Measurements from ENCODE around the gene ATE1.

DNA sequence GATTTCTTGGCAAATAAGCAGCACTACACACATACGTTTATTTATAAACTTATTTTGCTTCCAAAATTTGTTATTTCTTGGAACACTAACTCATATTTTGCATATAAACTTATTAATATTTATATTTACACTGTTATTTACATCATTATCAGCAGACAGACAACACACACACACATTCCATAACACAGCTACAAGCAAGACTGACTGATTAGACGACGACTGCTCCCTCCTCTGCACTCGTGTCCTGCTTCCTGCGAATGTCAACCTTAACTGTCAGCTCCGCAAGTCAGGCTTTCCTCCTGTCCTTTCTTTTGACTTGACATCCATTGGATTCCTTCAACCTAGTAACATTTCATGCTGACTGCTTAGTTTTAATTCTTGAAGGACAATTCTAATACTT, 96.6 kb downstream of the ATE1 start:
- TF ChIP-seq YY1 (IDR thresholded peaks at IDR 0.05; ENCODE audit: low read depth), result no peak
- TF ChIP-seq, protein P1, sequence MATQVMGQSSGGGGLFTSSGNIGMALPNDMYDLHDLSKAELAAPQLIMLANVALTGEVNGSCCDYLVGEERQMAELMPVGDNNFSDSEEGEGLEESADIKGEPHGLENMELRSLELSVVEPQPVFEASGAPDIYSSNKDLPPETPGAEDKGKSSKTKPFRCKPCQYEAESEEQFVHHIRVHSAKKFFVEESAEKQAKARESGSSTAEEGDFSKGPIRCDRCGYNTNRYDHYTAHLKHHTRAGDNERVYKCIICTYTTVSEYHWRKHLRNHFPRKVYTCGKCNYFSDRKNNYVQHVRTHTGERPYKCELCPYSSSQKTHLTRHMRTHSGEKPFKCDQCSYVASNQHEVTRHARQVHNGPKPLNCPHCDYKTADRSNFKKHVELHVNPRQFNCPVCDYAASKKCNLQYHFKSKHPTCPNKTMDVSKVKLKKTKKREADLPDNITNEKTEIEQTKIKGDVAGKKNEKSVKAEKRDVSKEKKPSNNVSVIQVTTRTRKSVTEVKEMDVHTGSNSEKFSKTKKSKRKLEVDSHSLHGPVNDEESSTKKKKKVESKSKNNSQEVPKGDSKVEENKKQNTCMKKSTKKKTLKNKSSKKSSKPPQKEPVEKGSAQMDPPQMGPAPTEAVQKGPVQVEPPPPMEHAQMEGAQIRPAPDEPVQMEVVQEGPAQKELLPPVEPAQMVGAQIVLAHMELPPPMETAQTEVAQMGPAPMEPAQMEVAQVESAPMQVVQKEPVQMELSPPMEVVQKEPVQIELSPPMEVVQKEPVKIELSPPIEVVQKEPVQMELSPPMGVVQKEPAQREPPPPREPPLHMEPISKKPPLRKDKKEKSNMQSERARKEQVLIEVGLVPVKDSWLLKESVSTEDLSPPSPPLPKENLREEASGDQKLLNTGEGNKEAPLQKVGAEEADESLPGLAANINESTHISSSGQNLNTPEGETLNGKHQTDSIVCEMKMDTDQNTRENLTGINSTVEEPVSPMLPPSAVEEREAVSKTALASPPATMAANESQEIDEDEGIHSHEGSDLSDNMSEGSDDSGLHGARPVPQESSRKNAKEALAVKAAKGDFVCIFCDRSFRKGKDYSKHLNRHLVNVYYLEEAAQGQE (IDR thresholded peaks at IDR 0.05; ENCODE audit: low read depth), result no peak
- TF ChIP-seq EGR1 (IDR thresholded peaks at IDR 0.05), result no peak
- TF ChIP-seq NFIC (IDR thresholded peaks at IDR 0.05), result no peak
- TF ChIP-seq, protein P2, sequence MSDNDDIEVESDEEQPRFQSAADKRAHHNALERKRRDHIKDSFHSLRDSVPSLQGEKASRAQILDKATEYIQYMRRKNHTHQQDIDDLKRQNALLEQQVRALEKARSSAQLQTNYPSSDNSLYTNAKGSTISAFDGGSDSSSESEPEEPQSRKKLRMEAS (IDR thresholded peaks at IDR 0.05), result no peak
- TF ChIP-seq, protein P3, sequence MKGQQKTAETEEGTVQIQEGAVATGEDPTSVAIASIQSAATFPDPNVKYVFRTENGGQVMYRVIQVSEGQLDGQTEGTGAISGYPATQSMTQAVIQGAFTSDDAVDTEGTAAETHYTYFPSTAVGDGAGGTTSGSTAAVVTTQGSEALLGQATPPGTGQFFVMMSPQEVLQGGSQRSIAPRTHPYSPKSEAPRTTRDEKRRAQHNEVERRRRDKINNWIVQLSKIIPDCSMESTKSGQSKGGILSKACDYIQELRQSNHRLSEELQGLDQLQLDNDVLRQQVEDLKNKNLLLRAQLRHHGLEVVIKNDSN (IDR thresholded peaks at IDR 0.05), result no peak
- no peak for TF ChIP-seq EP300 (IDR thresholded peaks at IDR 0.05; ENCODE audit: borderline replicate concordance)
- no peak for TF ChIP-seq RAD21 (IDR thresholded peaks at IDR 0.05; ENCODE audit: low read depth)
- no peak for TF ChIP-seq TAF1 (IDR thresholded peaks at IDR 0.05; ENCODE audit: low read depth)
- no peak for TF ChIP-seq TEAD4 (IDR thresholded peaks at IDR 0.05)
- TF ChIP-seq ZBTB7A (IDR thresholded peaks at IDR 0.05; ENCODE audit: low read depth), result no peak
- TF ChIP-seq CREB1 (IDR thresholded peaks at IDR 0.05; ENCODE audit: low read depth), result no peak
- no peak for TF ChIP-seq FOXM1 (IDR thresholded peaks at IDR 0.05; ENCODE audit: borderline replicate concordance, low read depth)
- no peak for TF ChIP-seq CEBPB (IDR thresholded peaks at IDR 0.05)

Measured in Ishikawa (cell line).